Frontal cortex (tissue), 4 donors: Measurements from ENCODE around the gene NR1H3. TPM values are rescaled to one million over a fixed set of nuclear protein-coding genes. Genes with fewer than 3 reads are reported as not detected.
"Not testable (repeated sequence)": the region's sequence is repeated elsewhere in the genome, so short reads cannot be mapped to it uniquely, and the experiment has no call there.

Source experiments
- DNase-seq, 2 donors: peaks; one replicate each; pipeline ENCODE4 v3.0.0; 2012; ENCODE audit warnings: low spot score in 2 of 2
- FAIRE-seq: peaks from 2 replicates; lab custom pipeline; 2012; peaks lifted over from hg19 to GRCh38; lab: Jason Lieb, UNC
- total RNA-seq: library from RNA; depleted of rRNA; stranded (reverse); fragments of >200 nt; gene quantifications from one replicate; pipeline ENCODE4 v1.2.3, GENCODE V29; 2014
- donor health status: control.
- donor health status: control.
- donor health status: control.

Gene NR1H3
- 8.2 TPM for total RNA-seq

DNA sequence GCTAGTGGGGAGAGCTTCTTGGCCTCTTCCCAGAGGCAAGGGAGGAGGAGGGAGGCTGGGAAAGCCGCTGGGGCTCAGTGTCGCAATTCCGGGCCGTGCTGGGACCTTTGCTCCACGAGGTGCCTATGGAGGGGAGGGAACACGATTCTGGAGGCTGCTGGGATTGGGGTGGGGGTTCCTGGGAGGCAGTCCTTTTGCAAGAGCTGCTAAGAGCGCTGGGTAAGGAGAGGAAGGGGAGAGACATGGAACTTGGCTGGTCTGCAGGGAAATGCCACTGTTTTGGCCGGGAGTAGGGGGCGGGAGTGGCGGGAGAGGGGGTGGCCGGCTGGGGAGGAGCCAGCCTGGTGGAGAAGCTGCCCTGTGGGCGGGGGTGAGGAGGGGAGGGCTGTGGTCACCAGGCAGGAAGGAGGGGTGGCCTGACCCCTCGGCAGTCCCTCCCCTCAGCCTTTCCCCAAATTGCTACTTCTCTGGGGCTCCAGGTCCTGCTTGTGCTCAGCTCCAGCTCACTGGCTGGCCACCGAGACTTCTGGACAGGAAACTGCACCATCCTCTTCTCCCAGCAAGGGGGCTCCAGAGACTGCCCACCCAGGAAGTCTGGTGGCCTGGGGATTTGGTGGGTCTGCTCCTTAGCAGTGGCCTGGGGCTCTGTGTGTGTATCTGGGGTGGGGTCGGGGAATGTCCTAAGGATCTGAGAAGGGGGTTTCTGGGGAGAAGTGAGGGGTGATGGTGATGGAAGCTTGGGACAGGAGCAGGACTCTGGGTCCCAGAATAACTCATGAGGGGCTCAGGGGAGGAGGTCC is at the start of gene NR1H3:
NR1H3 (plus strand) TSS at position 480 of the 800 bp plus-strand sequence. CDS start 1,221 bp downstream, outside the sequence.
- no peak for FAIRE-seq
- peak in 1 of 2 donors; percentile 55 for DNase-seq

GRCh38 chr11:47208008-47208552 is 49.7 kb upstream of the NR1H3 start:
- DNase-seq, FAIRE-seq: not testable (repeated sequence)

DNA sequence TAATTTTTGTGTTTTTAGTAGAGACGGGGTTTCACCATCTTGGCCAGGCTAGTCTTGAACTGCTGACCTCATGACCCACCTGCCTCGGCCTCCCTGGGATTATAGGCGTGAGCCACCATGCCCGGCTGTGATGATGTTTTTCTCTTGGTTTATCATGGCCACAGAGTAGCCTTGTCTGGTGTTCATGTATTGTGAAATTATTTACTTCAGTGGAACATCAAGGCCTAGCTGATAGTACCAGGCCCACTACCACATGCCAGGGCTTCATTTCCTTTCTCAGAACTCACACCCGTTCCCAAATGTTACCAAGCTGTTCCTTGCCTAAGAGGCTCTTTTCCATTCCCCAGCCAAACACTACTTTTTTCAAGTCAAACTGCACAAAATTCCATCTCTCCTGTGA is 49.2 kb upstream of the NR1H3 start:
- DNase-seq = no peak
- no peak for FAIRE-seq

- FAIRE-seq (no peak), DNase-seq (no peak)
These were observed 44.9 kb upstream of the NR1H3 start for GRCh38 chr11:47212938-47213337.

- FAIRE-seq (no peak), DNase-seq (peak; percentile 81 to 88)
These were observed 43.7 kb upstream of the NR1H3 start for GRCh38 chr11:47213950-47214565.

DNA sequence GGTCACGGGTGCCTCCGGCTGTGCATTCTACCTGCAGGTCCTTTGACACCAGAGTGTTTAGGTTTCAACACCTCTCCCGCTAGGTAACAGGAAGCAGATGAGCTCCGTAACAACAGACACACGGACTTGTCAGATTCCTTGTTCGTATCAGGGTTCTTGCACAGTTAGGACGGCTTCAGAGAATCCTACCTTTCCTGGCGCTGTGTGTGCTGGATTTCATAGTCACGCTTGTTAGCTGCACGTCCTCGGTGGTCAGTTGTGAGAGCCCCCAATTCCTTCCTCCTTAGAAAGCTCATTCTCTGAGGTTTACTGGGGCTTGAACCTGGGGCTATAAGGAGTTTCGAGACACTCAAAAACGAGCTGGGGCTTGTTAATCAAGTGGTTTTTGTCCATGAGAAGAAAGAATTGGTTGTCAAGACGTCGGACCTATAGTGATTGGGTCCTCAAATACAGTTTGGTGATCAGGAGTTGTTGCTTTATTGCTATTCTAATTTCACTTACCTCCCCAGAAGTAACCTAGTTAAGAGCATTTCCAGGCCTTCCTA is 42.4 kb upstream of the NR1H3 start:
- FAIRE-seq (no peak), DNase-seq (no peak)

- FAIRE-seq = no peak
- DNase-seq = no peak
These were observed 41.5 kb upstream of the NR1H3 start for GRCh38 chr11:47216121-47216798.

GRCh38 chr11:47220401-47220821 is 37.4 kb upstream of the NR1H3 start:
- FAIRE-seq (no peak), DNase-seq (no peak)

GRCh38 chr11:47222696-47223095 is 35.1 kb upstream of the NR1H3 start:
- FAIRE-seq (no peak), DNase-seq (no peak)

DNA sequence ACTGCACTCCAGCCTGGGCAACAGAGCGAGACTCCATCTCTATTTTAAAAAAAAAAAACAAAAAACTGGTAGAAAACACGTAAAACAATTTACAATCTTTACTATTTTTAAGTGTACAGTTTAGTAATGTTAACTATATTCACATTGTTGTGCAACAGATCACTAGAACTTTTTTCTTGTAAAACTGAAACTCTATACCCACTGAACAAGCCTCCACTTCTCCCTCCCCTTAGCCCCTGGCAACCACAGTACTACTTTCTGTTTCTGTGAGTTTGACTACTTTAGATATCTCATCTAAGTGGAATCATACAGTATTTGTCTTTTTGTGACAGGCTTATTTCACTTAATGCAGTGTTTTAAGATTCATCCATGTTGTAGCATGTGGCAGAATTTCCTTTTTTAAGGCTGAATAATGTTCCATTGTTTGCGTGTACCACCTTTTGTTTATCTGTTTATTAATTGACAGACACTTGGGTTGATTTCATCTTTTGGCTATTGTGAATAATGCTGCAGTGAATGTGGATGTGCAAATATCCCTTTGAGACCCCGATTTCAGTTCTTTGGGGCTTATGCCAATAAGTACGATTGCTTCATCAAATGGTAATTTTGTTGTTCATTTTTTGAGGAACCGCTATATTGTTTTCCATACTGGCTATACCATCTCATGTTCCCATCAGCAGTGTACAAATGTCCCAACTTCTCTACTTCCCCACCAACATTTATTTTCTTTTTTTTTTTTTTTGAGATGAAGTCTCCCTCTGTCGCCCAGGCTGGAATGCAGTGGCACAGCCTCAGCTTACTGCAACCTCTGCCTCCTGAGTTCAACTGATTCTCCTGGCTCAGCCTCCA is 32.0 kb upstream of the NR1H3 start:
- FAIRE-seq = no peak

DNA sequence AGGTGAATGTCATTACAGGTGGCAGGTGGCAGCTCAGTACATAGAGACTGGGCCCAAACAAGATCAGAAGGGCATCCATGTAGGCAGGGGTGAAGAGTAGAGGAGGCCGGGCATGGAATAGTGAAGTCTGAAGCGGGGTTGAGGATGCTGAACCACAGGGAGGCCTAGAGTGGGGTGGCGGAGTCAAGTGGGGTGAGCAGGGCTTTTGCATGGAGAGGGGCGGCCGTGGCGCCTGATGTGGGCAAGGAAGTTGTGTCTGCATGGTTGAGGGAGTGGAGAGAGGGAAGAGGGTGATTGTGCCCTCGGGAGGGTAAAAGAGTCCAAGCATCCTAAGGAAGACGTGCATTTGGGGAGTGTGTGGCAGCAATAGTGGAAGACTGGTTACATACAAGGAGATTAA is 28.6 kb upstream of the NR1H3 start:
- no peak for DNase-seq
- no peak for FAIRE-seq

More for the DNA sequence above, 32.0 kb upstream of the NR1H3 start:
- no peak for DNase-seq

DNA sequence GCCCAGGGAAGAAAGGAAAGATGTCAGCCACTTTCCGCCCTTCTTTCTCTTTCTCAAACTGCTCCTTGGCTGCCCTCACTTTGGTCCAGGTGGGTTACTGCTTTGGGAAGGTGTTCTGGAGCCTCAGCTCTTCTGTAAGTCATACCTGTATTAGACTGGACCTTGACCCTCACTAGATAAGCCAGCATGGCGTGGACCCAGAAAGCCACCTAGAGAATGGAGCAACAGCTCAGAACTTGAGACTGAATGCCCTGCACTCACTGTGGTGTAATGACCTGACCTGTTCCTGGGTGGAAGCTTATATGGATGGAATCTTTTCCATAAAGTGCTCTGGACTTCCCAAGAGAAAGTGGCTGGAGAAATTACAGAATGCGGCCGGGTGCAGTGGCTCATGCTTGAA is 24.7 kb upstream of the NR1H3 start:
- no peak for DNase-seq
- no peak for FAIRE-seq

DNA sequence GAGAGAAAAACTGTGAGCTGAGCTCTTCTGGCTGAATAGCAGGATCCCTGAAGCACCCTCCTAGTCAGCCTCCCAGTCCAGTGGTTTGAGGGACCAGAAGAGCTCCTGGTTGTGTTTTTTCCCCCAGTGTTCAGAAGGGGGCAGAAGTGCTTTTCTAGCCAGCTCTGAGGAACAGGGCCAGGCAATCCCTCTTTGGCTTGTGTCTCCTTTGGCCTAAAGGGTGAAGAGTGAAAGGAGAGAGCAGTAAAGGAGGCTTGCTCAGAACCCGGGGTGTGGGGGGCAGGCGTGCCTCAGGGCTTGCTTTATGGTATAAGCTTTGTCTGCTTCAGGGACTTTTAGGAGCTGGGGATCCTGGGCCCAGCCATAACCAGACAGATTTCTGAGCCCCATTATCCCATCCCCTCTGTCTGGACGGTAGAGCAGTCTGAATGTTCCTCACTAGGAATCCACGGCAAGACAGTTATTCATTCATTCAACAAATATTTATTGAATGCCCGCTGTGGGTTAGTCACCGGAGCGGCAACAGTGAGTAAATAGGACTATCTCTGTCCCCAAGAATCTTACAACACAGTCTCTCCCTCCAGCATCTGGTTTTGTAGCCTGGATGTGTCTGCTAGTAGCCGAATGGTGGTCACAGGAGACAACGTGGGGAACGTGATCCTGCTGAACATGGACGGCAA is 23.7 kb upstream of the NR1H3 start:
- DNase-seq (no peak), FAIRE-seq (no peak)

GRCh38 chr11:47234669-47235100 is 23.1 kb upstream of the NR1H3 start:
- DNase-seq (no peak), FAIRE-seq (no peak)

- FAIRE-seq (no peak), DNase-seq (no peak)
These were observed 22.6 kb upstream of the NR1H3 start for GRCh38 chr11:47235163-47235562.

DNA sequence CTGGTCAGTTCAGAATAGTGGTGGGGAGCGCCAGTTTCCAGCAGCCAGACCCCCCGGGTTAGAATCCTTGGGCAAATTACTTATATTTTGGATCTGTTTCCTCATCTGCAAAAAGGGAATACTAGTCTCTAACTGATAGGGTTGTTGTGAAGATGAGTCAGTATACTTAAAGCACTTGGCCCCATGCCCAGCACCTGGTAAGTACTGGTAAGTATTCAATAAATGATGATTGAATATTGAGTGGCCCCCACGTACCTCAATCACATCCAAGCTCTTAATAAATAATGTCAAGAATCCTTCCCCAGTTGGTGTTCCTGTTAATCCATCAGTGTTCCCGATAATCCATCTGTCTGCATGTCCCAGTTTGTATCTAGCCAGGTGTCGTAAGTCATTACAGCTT is 21.3 kb upstream of the NR1H3 start:
- DNase-seq (no peak), FAIRE-seq (no peak)

DNA sequence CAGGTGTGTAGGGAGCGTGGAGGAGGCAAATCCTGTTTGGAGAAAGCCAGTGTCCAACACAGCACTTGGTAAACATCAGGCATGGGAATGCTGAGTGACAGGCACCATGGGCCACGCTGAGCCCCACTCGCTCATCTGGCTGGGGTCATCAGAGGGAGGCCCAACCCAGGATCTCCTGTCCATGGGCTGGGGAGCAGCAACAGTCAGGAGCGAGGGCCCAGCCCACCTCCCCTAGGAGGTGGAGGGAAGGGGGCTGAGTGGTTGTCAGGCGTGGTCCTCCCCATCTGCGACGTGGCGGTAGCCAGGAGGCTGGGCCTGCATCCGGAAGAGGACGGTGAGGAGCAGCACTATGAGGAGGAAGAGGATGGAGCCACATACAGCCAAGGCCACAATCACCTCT is 17.9 kb upstream of the NR1H3 start:
- no peak for FAIRE-seq
- DNase-seq = no peak

DNA sequence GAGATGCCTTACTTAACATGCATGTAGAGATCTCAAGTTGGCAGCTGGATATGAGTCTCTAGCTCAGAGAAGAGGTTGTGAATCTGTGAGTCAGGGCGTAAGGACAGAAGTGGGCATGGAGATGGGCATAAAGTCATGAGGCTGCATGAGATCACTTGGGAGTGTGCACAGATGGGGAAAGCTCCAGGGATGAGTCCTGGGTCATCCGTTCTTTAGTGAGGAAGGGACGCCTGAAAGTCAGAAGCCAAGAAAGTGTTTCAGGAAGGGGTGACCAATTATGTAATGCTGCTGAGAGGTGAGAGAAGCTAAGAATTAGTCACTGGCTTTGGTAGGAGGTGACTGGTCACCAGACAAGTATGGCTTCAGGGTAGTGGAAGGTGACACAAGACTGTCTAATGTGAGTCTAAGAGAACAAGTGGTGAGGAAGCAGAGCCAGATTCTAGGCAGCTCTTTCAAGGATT is 15.9 kb upstream of the NR1H3 start:
- FAIRE-seq (no peak), DNase-seq (no peak)
